B cell (primary cell): ENCODE measurements around the gene PTPRU. TPM values are rescaled to one million over a fixed set of nuclear protein-coding genes. Genes with fewer than 3 reads are reported as not detected.

Experiments
- ATAC-seq: fragments of 200-7000 bp; cut with Tn5 transposase; one replicate; pipeline ENCODE4 v1.10.0; 2021; ENCODE audit warnings: low read depth, mild to moderate bottlenecking, moderate number of reproducible peaks, moderate library complexity
- CTCF ChIA-PET: fragments of 350-600 bp; sonication (Branson Sonifier 250); formaldehyde crosslinking; loops from one replicate; lab custom pipeline; 2021; ENCODE audit warnings: antibody characterized with exemption, inconsistent platforms; lab: Charles Lee
- POLR2A ChIA-PET: fragments of 350-600 bp; sonication (Branson Sonifier 250); formaldehyde crosslinking; loops from one replicate; lab custom pipeline; 2021; ENCODE audit warnings: antibody characterized with exemption; lab: Charles Lee
- DNase-seq: peaks from one replicate; pipeline ENCODE4 v3.0.0; 2013
- H2AFZ ChIP-seq: 2 replicates; pipeline ENCODE4 v1.6.1; 2012; ENCODE audit warnings: mild to moderate bottlenecking, low read depth, low read length; ENCODE audit not compliant: insufficient read depth, poor library complexity, severe bottlenecking
- H3K27ac ChIP-seq, 2 donors: 1 replicate in 1 of 2; 2 replicates in 1 of 2; pipeline ENCODE4 v1.5.1; 2012 to 2013; ENCODE audit warnings: low read length in 2 of 2, mild to moderate bottlenecking in 2 of 2, moderate library complexity in 1 of 2
- H3K27me3 ChIP-seq, 4 experiments: fragments of 200-600 bp in 1 of 4; sonication (generic) in 1 of 4; replicated peaks in 1 of 4; 1 replicate in 2 of 4; 2 replicates in 2 of 4; pipeline versions ENCODE4 v1.6.1 to v1.7.0; 2013 to 2016; ENCODE audit warnings: low read length in 3 of 4, mild to moderate bottlenecking in 2 of 4, mixed read lengths in 1 of 4, moderate library complexity in 1 of 4; ENCODE audit not compliant: insufficient read depth in 4 of 4, control insufficient read depth in 3 of 4; ENCODE audit errors: control extremely low read depth in 1 of 4
- H3K36me3 ChIP-seq, 2 experiments: replicated peaks in 1 of 2; 1 replicate in 1 of 2; 2 replicates in 1 of 2; pipeline versions ENCODE4 v1.6.1 to v1.7.1; 2013; ENCODE audit warnings: low read length in 1 of 2; ENCODE audit not compliant: insufficient read depth in 2 of 2, control insufficient read depth in 1 of 2; ENCODE audit errors: control extremely low read depth in 1 of 2, extremely low read depth in 1 of 2
- H3K4me1 ChIP-seq, 2 donors: fragments of 200-600 bp in 1 of 2; sonication (generic) in 1 of 2; 1 replicate in 1 of 2; 2 replicates in 1 of 2; pipeline versions ENCODE4 v1.5.1 to v1.6.1; 2013 to 2017; ENCODE audit warnings: low read length in 2 of 2; ENCODE audit not compliant: control insufficient read depth in 2 of 2, insufficient read depth in 2 of 2
- H3K4me2 ChIP-seq: replicated peaks from 2 replicates; pipeline ENCODE3; 2012; ENCODE audit warnings: mild to moderate bottlenecking, low read depth, low read length; ENCODE audit not compliant: poor library complexity, severe bottlenecking
- H3K4me3 ChIP-seq, 5 experiments: fragments of 200-600 bp in 1 of 5; sonication (generic) in 1 of 5; 1 replicate in 3 of 5; 2 replicates in 2 of 5; pipeline versions ENCODE4 v1.5.1 to v1.7.0; 2011 to 2016; ENCODE audit warnings: low read length in 4 of 5, mild to moderate bottlenecking in 4 of 5, low read depth in 2 of 5, control low read depth in 1 of 5, moderate library complexity in 1 of 5; ENCODE audit not compliant: insufficient read depth in 1 of 5; ENCODE audit errors: control extremely low read depth in 1 of 5, extremely low read depth in 1 of 5
- H3K79me2 ChIP-seq: fragments of 200-600 bp; sonication (generic); one replicate; pipeline ENCODE4 v1.6.0; 2016; ENCODE audit warnings: low read length; ENCODE audit not compliant: control insufficient read depth, insufficient read depth
- H3K9ac ChIP-seq: fragments of 200-600 bp; sonication (generic); 2 replicates; pipeline ENCODE4 v1.6.1; 2017; ENCODE audit warnings: mild to moderate bottlenecking, low read length, moderate library complexity
- H3K9me3 ChIP-seq, 3 donors: one replicate each; pipeline versions ENCODE4 v1.6.1 to v1.7.1; 2013; ENCODE audit warnings: low read length in 2 of 3; ENCODE audit not compliant: control insufficient read depth in 2 of 3, insufficient read depth in 1 of 3; ENCODE audit errors: control extremely low read depth in 1 of 3
- H4K20me1 ChIP-seq: 2 replicates; pipeline ENCODE4 v1.6.0; 2012; ENCODE audit warnings: mild to moderate bottlenecking, low read length; ENCODE audit not compliant: insufficient read depth, control insufficient read depth, poor library complexity, severe bottlenecking
- H3K27ac Mint-ChIP-seq: one replicate; pipeline ENCODE4 v1.8.0; 2021; ENCODE audit warnings: mixed read lengths
- H3K27me3 Mint-ChIP-seq: one replicate; pipeline ENCODE4 v1.8.0; 2021; ENCODE audit warnings: mixed read lengths
- H3K4me1 Mint-ChIP-seq: one replicate; pipeline ENCODE4 v1.8.0; 2021; ENCODE audit warnings: mixed read lengths
- H3K4me3 Mint-ChIP-seq: one replicate; pipeline ENCODE4 v1.8.0; 2021; ENCODE audit warnings: mixed read lengths
- H3K9me3 Mint-ChIP-seq: one replicate; pipeline ENCODE4 v1.8.0; 2022; ENCODE audit warnings: mixed read lengths; ENCODE audit not compliant: insufficient read depth
- EZH2 ChIP-seq: IDR thresholded peaks from 2 replicates; pipeline ENCODE4 v1.6.1; 2012; ENCODE audit warnings: borderline replicate concordance, low read depth, mild to moderate bottlenecking, moderate library complexity, low read length; ENCODE audit not compliant: insufficient read depth, poor library complexity, severe bottlenecking
- WGBS: methylation state at CpG from one replicate; pipeline ENCODE4 v1.1.5; 2013; ENCODE audit warnings: missing lambda C conversion rate; ENCODE audit not compliant: insufficient coverage; 5-methylcytosine and 5-hydroxymethylcytosine counted together
- intact Hi-C: fragments of 100-400 bp; cut with micrococcal nuclease; formaldehyde crosslinking; loops from one replicate; pipeline ENCODE4 v1.10.0; 2022
- polyA plus RNA-seq: library from polyadenylated mRNA; depleted of rRNA; stranded (reverse); fragments of >200 nt; gene quantifications from 2 replicates; pipeline ENCODE4 v1.2.3, GENCODE V29; 2012
- total RNA-seq, 2 donors: library from RNA; stranded (reverse); fragments of 120-200 nt in 1 of 2; gene quantifications; 1 replicate in 1 of 2; 2 replicates in 1 of 2; pipeline versions ENCODE4 v1.2.3 to v1.2.4, GENCODE V29; 2013 to 2022
- TF ChIP-seq, protein P1 (sequence below): fragments of 200-600 bp; IDR thresholded peaks from one replicate; pipeline ENCODE4 v1.8.0; 2022; ENCODE audit warnings: antibody characterized with exemption, mild to moderate bottlenecking

Gene PTPRU
- total and polyA plus RNA-seq, 2 donors (not counting 1 experiment from before 2014, with no cell fraction given): 0.10 to 0.25 TPM

DNA sequence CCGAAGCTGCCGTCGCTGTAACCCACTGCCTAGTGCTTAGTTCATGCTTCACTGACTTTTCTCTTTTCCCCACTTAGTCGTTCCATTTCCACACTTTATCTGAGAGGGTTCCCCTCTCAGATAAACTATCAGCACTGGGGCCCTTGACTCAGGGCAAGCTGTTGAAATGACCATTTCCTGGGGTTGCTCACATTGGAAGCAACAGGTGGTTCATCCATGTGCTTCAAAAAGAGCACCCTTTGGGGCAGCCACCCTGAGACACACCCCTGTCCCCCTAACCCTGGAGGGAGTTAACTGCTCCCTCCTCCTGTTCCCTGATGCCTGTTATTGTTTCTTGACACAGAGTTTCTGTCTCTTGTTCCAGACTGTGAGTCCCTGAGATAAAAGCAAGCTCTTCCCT lies 107.2 kb downstream of the PTPRU start:
- Histone ChIP-seq H3K36me3 (no peaks in the 10 kb centered on the region), H3K4me2 (no peak overlapping the region), H3K4me3 (no peak overlapping the region), H3K79me2 (no peaks in the 10 kb centered on the region), H4K20me1 (no peaks in the 10 kb centered on the region), H3K27me3 (peaks cover 0 to 13% (median 0%) of the 10 kb centered on the region in 4 experiments), H3K9me3 (no peaks in the 10 kb centered on the region), H3K9ac (no peak overlapping the region), H3K27ac (no peak overlapping the region), H2AFZ (no peak overlapping the region), H3K4me1 (no peaks in the 10 kb centered on the region)
- Mint-ChIP-seq H3K4me1 (no peaks in the 10 kb centered on the region), H3K9me3 (no peaks in the 10 kb centered on the region), H3K4me3 (no peak overlapping the region), H3K27ac (no peak overlapping the region), H3K27me3 (peaks cover 45% of the 10 kb centered on the region)
- ChIA-PET CTCF (no interaction called here), POLR2A (no interaction called here)
- 79% methylated on average over 4 of the region's 4 CpGs for WGBS
- TF ChIP-seq EZH2: no peak
- TF ChIP-seq, protein P1, sequence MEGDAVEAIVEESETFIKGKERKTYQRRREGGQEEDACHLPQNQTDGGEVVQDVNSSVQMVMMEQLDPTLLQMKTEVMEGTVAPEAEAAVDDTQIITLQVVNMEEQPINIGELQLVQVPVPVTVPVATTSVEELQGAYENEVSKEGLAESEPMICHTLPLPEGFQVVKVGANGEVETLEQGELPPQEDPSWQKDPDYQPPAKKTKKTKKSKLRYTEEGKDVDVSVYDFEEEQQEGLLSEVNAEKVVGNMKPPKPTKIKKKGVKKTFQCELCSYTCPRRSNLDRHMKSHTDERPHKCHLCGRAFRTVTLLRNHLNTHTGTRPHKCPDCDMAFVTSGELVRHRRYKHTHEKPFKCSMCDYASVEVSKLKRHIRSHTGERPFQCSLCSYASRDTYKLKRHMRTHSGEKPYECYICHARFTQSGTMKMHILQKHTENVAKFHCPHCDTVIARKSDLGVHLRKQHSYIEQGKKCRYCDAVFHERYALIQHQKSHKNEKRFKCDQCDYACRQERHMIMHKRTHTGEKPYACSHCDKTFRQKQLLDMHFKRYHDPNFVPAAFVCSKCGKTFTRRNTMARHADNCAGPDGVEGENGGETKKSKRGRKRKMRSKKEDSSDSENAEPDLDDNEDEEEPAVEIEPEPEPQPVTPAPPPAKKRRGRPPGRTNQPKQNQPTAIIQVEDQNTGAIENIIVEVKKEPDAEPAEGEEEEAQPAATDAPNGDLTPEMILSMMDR: no peak
- DNase-seq (no peak), ATAC-seq (no peak)
- intact Hi-C loops: no loop called here

DNA sequence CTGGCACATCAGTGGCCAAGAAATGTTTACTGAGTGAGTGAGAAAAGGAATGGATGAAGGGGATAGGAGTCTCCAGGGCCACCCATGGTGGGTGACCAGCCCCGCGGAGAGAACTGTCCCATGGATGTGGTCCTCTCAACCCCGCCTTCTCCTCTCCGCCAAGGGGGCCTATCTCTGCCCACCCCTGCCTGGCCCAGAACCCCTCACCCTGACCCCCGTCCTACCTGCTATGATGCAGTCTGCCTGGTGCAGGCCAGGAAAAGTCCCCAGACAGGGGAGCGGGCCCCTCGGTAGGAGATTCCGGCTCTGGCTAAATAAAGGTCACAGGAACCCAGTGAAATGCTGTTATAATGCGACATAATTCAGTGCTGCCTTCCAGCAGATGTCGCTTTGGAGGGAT lies 107.6 kb downstream of the PTPRU start:
- Histone ChIP-seq H3K4me1 (no peaks in the 10 kb centered on the region), H3K4me3 (no peak overlapping the region), H3K27me3 (peaks cover 0 to 13% (median 0%) of the 10 kb centered on the region in 4 experiments), H3K27ac (no peak overlapping the region), H3K9ac (no peak overlapping the region), H3K79me2 (no peaks in the 10 kb centered on the region), H3K9me3 (no peaks in the 10 kb centered on the region), H3K36me3 (no peaks in the 10 kb centered on the region), H4K20me1 (no peaks in the 10 kb centered on the region), H3K4me2 (no peak overlapping the region), H2AFZ (no peak overlapping the region)
- DNase-seq (no peak), ATAC-seq (no peak)
- Mint-ChIP-seq H3K9me3 (no peaks in the 10 kb centered on the region), H3K27ac (no peak overlapping the region), H3K4me1 (no peaks in the 10 kb centered on the region), H3K27me3 (peaks cover 46% of the 10 kb centered on the region), H3K4me3 (no peak overlapping the region)
- CTCF ChIA-PET: no interaction called here
- TF ChIP-seq, protein P1: no peak
- TF ChIP-seq EZH2: no peak
- 74% methylated on average over 6 of the region's 10 CpGs for WGBS
- POLR2A ChIA-PET: no interaction called here
- intact Hi-C loops: no loop called here
